Limb (tissue), 2 donors: ENCODE results near the gene TIAM2.
"Not testable (repeated sequence)": the region's sequence is repeated elsewhere in the genome, so short reads cannot be mapped to it uniquely, and the experiment has no call there.

Source experiments
- DNase-seq, 2 donors: peaks; one replicate each; pipeline ENCODE4 v3.0.0-alpha.2; 2016; ENCODE audit errors: extremely low spot score in 2 of 2

Gene TIAM2

DNA sequence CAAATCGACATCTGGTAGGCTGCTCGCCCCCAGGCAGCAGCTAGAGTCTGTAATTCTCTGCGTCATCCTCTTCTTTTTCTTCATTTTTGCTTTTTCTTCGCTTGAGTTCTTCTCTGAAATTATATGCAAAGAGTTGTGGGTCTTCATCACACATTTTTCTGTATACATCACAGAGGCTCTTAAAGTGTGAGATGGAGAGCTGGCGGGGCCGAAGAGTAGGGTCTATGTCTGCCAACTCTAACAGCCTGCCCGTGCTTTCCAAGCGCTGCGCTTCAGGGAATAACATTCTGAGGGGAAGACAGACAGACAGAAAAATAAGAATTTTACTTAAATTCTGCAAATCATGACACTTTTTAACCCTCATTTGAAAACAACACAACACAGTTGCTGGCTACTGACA lies 262.7 kb downstream of the TIAM2 start:
- DNase-seq = no peak

DNA sequence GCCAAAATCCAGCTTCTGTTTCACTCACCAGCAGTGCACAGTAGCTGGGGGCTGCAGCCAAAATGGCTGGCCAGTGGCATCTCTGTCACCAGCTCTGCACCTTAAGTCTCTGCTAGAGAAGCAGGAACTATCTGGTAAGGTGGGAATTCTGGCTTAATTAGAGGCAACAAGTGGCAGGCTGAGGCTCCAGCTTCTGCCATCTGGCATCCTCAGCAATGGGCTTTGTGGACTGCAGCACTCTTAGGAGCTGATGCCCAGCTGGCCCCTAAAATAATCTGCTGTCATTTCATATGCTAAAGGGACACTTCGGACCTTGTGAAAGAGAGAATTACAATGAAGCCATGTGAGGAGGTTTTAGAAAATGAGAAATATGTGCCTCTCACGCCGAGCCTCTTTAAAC lies 264.1 kb downstream of the TIAM2 start:
- no peak for DNase-seq

DNA sequence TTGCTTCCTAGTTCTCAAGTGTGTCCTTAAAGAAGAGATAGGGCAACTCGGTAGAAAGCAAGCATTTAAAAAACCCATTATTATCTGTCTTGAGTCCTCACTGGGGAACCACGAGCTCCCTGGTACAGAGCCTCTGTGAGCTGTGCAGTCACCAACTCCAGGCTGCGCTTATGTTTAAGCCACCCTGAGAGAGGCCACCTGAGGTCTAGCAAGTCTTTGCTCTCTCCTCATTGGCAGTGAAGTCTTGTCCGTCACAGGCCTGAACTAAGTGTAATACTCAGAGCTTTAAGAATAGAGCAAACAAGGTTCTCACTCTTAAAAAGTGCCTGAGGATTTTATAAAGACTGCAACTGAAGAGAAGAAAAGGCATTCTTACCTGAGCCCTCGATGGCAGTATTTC lies 264.8 kb downstream of the TIAM2 start:
- no peak for DNase-seq

DNA sequence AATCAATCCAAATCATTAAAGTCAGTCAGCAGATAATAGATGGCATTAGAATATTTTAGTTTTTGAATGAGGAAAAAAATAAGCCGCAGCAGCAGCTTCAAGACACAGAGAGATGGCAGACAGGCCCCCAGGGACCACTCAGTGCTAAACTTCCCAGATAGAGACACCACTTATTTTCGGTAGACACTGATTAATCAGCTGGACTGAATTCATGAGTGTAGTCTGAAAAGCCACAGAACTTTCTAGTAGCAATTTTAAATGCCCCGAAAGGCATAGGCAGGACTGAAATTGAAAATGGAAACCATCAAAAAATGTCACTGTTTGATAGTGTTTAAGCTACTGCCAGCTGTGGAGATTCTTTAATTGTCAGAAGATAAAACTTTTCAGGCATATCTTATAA lies 265.6 kb downstream of the TIAM2 start:
- no peak for DNase-seq

DNA sequence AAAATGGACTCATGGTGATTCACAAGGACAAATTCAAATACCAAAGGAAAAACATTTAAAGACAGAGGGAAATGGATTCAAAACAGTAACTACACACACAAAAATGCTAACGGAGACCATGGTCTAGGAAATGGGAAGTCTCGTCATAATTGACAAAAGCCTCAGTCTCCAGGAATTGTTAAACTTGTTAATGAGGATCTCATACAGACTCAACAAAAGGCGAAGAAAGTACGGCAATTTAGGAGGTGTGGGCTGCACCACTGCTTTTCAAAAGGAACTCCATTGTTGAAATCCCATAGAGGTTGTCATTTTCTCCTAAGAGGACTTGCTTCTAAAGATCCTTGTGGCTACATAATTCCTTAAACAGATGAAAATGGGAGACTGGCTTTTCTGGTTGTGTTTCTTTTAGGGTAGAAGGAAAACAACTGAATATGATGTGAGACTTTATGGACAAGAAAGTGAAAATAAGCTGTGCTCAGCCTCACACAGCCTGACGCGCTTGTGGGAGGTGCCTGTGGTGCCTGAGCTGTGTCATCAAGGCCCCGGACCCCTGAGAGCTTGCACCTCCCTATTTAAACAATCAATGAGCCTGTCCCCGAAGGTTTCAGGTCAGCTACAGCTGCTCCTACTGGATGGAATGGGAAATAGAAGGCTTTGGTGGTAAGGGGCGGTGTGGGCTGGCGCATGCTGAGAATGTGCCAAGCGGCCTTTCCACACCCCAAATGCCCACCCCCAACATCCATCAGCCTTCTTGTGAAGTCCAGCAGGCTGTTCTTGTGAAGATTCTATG lies 266.2 kb downstream of the TIAM2 start:
- DNase-seq = no peak

DNA sequence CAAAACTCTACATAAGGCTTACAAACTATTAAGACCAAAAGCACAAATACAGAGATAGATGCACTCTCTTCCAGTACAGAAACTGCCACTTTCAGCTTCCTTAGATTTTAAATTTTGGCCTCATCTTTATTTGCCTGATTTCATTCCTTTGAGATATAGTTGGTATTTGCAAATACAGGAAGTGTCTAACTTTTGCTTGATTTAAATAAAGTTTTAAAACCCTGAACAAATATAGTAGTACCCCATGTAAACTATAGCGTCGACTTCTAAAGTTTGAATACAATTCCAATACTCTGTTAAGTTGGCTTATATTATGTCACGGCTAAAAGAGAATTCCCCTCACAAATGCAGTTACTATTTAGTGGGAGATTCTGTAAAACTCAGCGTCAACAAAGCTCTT lies 267.5 kb downstream of the TIAM2 start:
- no peak for DNase-seq

DNA sequence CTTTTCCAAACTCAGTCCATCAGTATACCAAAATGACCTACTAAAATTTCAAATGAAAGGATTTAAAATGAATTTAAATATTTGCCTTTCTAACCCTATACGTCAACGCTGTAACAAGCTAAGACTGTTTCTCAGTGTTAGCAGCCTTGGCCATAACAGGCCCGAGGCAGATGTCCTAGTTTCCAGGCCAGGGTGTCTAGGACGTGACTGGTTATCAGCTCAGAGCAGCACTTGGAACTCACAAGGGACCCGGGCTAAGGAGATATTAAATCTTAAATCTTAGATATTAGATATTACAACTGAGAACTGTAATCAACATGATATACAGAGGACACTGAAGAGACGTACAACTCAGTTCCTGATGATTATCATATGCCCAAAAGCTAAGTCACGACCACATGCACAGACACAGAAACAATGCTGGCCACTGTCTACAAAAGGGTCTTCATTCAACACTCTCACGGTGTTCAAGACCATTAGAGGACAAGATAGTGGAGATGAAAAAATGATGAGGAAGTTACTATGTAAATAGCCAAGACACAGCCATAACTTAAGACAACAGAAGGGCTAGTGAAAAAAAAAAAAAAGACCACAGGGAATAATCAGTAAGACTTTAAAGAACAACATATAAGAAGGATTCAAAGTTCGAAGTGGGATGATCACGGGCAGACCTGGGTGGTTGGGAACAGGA lies 268.4 kb downstream of the TIAM2 start, which contains the start of gene CLDN20:
Gene CLDN20, plus strand, starts transcription at position 641 of the 691 bp plus-strand sequence. CDS start 11,707 bp downstream, outside the sequence.
- DNase-seq = no peak

DNA sequence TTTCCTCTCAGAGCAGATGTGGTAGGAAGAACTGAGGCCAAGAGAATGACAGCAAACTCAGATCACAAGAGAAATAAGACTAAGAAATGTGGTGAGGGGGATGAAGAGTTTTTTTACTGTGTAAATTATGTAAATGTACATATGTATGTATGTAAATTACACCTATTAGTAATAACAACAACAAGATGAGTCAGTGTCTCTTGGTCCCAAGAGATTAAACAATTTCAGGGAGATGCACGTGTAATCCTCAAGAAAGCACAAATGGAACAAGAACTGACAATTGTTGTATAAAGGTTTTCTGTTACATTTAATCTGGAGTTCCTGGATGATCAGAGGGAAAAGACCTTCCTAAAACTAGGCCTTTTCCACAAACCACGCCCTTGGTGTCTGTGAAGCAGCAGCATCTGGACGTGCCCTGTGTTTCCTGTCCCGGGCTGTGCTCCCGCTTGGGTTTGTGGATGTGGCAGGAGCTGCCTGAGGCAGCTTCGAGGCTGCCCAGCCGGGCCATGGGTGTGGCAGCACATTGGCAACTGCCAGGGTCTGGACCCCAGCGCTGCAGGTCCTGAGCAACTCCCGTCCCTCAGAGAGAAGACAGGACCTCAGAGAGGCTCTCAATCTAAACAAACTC lies 269.7 kb downstream of the TIAM2 start:
- no peak for DNase-seq

DNA sequence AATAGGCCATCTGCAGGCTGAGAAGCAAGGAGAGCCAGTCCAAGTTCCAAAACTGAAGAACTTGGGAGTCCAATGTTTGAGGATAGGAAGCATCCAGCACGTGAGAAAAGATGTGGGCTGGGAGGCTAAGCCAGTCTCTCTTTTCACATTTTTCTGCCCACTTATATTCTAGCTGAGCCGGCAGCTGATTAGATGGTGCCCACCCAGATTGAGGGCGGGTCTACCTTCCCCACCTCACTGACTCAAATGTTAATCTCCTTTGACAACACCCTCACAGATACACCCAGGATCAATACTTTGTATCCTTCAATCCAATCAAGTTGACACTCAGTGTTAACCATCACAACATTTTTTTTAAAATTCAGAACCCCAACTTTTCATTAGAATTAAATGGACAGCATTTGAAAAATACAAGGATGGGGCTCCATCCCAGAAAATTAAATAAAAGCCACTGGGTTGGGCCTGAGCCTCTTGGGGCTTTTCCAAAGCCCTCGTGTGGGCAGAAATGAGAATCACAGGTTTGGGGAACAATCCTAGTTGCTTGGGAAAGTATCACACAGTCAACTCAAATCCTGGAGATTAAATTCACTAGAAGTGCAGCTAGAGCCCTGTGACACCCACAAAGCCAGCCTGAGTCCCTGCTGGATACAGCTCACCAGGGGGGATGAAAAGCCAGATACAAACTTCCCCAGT lies 270.9 kb downstream of the TIAM2 start:
- DNase-seq = no peak

DNA sequence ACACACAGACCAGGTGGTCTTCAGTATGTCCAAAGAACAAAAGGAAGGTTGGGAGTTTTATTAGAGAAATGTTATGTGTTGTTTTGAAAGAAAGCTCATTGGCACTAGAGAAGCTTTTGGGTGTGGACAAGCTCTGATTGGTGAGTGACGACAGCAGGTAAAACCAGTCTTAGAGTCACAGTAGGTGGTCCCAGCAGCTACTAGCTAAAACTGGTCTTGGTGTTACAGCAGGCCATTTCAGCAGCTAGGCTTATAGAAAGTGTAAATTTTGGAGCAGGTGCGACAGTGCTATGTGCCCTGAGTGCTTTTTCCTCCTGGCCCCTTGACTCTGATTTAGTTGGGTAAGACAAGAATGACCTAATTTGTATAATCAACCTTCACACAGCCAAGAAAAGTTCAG lies 272.3 kb downstream of the TIAM2 start:
- DNase-seq = no peak

DNA sequence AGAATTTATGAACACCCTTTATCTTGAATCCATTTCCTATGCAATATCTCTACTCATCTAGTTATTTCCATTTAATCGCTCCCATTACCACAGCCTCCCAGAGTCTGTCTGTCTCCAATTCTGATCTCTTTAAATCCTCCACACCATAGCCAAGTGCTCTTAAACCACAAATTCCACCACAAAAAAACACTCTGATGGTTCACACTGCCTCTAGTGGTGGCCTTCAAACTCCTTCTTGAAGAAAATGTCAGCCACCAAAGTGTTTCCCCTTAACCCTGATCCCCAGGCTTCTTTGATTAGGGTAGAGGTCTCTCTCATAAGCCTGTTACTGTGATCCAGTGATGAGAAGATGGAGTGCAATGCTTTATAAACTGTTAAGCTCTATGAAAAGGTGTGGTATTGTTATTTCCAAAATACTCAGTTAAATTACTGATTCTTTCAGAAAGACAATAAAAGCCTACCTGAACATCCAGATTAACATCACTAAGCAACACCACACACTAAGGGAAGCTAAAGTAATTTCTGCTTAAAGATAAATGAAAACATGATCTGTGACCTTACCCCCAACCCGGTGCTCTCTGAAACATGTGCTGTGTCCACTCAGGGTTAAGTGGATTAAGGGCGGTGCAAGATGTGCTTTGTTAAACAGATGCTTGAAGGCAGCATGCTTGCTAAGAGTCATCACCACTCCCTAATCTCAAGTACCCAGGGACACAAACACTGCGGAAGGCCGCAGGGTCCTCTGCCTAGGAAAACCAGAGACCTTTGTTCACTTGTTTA lies 273.2 kb downstream of the TIAM2 start:
- DNase-seq = not testable (repeated sequence)

DNA sequence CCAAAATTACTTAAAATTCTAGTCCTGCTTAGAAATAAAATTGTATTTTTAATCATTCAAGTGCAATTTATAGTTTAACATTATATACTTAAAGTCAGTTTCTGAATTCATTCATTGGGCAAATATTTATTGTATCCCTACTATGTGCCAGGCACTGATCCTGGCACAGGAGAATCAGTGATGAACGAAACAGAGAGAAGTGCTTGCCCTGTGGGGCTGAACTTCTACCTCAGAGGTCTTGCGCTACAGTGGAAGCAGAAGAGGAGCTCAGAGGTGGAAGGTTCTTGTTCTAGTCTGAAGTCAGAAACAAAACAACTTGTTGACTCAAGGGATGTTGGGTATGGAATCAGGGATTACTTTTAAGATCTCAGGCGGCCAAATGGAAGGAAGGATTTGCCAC lies 274.6 kb downstream of the TIAM2 start:
- no peak for DNase-seq

DNA sequence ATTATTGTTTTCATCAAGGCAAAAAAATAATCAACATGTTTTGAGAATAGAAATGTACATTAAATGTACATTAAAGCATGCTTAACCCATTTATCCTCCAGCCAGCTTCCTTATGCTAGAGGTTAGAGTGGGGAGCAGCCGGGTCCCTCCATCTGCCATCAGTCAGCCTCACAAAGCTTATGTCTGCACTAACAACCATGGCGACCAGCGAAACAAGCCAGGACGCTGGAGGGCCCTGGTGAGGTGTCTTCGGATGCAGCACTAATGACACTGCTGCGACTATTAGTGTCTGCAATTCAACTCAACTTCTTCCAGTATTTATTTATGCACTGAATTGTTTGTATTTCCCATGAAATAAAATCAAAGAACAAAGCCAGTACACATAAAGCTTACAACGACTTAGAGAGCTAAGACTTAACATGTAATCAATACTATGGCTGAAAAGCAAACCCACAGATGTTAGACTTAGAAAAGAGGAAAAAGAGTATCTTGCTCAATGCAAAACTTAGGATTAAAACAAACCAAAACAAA lies 275.5 kb downstream of the TIAM2 start:
- DNase-seq = no peak

DNA sequence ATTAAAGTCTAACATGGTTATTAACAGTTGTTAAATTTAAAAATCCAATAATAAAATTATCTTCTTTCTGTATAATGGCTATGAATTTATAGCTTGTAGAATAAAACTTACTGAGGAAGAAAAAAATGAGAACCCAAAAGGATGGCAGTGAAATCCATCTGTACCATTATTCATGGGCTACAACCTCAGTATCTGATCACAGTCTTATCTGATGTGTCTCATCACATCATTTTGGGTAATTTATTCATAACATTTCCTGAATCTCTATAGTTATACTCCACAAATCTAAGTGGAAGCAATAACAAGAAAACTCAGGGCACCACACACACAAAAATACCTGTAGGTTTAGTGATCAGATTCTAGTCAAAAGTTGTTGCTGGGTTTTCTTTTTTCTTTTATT lies 276.0 kb downstream of the TIAM2 start:
- DNase-seq = no peak

DNA sequence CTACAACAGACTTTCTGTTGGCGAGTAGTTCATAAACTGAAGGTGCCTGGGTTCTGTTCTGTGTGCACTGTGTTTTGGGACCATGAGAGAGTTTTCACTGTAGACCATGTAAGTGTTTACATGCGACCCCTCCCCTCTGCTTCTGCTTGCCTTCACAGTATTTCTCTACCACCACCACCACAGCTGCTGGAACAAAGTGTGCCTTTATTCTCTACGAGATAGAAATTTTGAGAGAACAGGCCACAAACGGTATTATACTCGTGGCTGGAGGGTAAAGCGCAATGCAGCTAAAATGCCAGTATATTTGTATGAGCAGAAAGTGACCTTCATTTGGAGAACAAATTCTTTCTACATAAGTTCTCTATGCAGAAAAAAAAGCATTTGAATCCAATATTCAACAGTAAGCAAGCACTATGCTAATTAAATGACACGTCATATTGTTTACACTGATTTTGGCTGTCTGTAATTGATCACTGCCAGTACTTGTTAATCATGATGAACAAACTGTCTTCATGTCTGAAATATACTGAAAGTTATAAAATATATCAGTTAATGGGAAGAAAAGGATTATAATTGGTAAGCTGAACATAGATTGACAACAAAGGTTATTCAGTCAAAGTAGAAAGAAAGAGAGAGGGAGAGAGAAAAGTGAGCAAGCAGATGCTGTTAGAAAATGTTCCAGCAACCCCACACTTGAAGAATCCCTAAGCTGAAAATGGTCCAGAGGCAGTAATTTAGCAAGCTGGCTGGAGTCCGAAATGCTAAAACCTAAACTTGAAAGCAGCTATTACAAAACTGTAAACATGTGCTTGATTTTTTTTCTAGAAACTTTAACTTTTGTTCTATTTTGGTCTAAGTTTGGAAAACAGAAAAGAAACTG lies 277.5 kb downstream of the TIAM2 start:
- peak in 1 of 2 donors; percentile 57 for DNase-seq

DNA sequence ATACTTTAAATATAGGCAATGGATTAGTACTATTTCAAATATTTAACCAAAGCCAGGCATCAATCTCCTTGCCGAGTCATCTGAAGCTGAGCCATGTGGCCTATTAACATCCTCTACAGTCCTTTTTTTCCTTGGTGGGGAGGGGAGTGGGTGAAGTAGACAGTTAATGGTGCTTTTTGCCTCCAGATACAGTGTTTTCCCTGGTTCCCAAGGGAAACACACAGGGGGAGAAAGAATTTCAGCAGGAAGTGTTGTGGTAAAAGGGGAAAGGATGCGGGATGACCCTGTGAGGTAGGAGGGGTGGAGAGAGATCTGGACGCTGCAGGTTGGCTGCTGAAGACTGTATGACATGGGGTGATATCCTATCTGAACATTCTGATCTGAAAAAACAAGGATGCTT lies 278.3 kb downstream of the TIAM2 start:
- DNase-seq = no peak

DNA sequence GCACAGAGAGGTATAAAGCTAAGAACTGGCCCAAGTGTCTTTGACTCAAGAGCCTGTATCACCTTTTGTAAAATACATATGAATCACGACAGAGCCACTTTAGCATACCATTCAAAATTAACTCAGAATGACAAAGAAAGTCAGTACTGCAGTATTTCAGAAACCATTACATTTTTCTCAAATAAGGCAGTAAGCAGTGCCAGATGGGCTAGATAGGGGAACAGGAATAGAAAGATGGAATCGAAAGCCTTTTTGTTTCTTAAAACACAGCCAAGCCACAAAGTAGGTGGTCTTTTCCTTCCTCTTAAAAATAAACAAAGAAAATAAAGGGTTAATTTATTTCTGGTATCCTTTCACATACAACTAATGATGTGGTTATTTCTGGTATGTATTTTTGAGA lies 279.0 kb downstream of the TIAM2 start:
- no peak for DNase-seq

DNA sequence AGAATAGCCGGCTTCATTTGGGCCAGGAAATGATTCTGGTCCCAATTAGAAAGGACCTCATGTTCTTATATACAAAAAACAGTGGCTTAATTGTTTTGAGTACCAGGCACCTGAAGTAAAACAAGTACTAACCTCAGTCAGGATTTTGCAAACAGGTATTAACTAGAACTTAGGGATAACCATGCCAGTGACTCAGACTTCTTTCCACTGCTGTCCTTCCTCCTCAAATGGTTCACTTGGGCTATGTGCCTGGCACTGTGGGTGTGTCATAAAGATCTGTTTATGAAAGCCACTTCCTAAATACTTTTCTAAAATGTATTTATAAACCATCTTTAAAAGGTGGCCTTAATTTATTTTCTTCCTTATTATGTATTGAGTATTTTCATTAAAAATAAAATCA lies 279.4 kb downstream of the TIAM2 start:
- no peak for DNase-seq

DNA sequence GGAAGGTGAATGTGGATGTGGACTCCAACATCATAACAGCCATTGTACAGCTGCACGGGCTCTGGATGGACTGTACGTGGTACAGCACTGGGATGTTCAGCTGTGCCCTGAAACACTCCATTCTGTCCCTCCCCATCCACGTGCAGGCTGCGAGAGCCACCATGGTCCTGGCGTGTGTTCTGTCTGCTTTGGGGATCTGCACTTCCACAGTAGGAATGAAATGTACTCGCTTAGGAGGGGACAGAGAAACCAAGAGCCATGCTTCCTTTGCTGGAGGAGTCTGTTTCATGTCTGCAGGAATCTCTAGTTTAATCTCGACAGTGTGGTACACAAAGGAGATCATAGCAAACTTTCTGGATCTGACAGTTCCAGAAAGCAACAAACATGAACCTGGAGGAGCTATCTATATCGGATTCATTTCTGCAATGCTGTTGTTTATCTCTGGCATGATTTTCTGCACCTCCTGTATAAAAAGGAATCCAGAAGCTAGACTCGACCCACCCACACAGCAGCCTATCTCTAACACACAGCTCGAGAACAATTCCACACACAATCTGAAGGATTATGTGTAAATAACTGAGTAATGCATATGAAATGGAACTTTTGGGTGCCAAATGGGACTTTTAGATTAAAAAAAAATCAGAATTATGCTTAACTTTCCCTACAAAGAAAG lies 280.8 kb downstream of the TIAM2 start:
- no peak for DNase-seq
